Smooth muscle cell of the brain vasculature (primary cell): ENCODE results near the gene MYEOV.

Experiments
- DNase-seq: peaks from one replicate; pipeline ENCODE4 v3.0.0-alpha.2; 2012; ENCODE audit warnings: low read depth, low spot score

Gene MYEOV

GRCh38 chr11:69301455-69302401 lies 7.8 kb downstream of the MYEOV start:
- DNase-seq, result no peak

GRCh38 chr11:69302447-69303020 lies 8.6 kb downstream of the MYEOV start:
- no peak for DNase-seq

- no peak for DNase-seq
These were observed 9.5 kb downstream of the MYEOV start for GRCh38 chr11:69303427-69303826.

- no peak for DNase-seq
These were observed 10.3 kb downstream of the MYEOV start for GRCh38 chr11:69304258-69304657.

GRCh38 chr11:69304686-69305085 lies 10.7 kb downstream of the MYEOV start:
- no peak for DNase-seq

- no peak for DNase-seq
These were observed 12.1 kb downstream of the MYEOV start for GRCh38 chr11:69305885-69306540.

GRCh38 chr11:69306821-69307220 lies 12.9 kb downstream of the MYEOV start:
- DNase-seq, result no peak

GRCh38 chr11:69307421-69307820 lies 13.5 kb downstream of the MYEOV start:
- DNase-seq, result no peak

- DNase-seq, result no peak
These were observed 14.0 kb downstream of the MYEOV start for GRCh38 chr11:69307871-69308431.

GRCh38 chr11:69308491-69308911 lies 14.5 kb downstream of the MYEOV start:
- no peak for DNase-seq

GRCh38 chr11:69308936-69309615 lies 15.1 kb downstream of the MYEOV start:
- no peak for DNase-seq

GRCh38 chr11:69309631-69310280 lies 15.8 kb downstream of the MYEOV start:
- DNase-seq, result no peak

- no peak for DNase-seq
These were observed 16.4 kb downstream of the MYEOV start for GRCh38 chr11:69310351-69310750.

GRCh38 chr11:69310934-69311766 lies 17.2 kb downstream of the MYEOV start:
- DNase-seq, result no peak

GRCh38 chr11:69311767-69312385 lies 17.9 kb downstream of the MYEOV start:
- no peak for DNase-seq

GRCh38 chr11:69312453-69313404 lies 18.8 kb downstream of the MYEOV start:
- no peak for DNase-seq

GRCh38 chr11:69313992-69314391 lies 20.0 kb downstream of the MYEOV start:
- DNase-seq, result no peak

GRCh38 chr11:69314555-69314954 lies 20.6 kb downstream of the MYEOV start:
- no peak for DNase-seq

- no peak for DNase-seq
These were observed 23.0 kb downstream of the MYEOV start for GRCh38 chr11:69316956-69317355.
